Measurements from ENCODE around the gene DCUN1D5.
A peak's percentile ranks its signal among the peaks of the same experiment; 100 is the strongest.

DCUN1D5 gene

DNA sequence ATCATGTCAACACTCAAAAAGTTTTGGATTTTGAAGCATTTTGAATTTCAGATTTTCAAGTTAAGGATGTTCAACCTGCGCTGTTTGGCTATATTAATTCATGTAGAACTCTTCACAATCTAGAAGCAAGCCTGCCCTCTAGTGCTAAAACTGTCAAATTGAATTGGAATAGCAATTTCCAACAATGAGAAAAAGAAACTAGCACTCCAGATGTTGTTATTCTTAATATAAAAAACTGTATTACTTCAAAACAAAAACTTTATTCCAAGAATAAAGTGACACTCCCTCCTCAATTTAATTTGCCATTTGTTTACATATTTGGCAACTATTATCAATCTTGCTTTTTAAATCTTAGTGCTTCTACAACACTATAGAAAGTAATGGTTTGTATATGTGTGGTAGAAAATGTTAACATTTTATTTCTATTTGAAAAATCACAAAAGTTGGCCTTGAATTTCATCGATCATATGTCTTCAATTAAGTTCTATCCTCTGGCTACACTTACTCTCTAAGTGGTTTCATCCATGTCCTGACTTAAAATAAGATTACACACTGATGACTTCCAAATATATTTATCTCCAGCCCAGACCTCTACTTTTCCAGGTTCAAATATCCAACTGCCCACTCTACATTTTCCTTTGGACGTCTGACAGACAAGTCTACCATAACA is 36.6 kb downstream of the DCUN1D5 start:
- DNase-seq = peak in 1 of 5 donors; percentile 45

DNA sequence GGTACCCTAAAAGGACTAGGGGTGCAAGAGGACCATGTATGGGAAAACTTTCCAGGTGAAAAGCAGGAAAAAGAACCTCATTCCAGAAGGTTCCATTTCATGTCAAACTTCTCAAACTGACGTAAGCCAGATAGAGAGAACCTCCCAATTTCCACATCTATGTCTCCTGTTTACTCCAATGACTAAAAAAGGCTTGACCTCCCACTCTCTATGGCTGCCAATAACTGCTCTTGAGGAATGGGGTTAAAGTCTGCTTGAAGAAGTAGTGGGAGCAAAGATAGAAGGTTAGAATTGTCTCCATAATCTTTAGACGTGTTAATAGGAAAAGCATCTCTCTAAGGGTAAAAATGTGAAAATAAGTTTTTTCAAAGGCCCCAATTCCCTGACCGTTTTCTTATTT is 38.0 kb downstream of the DCUN1D5 start:
- no peak for DNase-seq

DNA sequence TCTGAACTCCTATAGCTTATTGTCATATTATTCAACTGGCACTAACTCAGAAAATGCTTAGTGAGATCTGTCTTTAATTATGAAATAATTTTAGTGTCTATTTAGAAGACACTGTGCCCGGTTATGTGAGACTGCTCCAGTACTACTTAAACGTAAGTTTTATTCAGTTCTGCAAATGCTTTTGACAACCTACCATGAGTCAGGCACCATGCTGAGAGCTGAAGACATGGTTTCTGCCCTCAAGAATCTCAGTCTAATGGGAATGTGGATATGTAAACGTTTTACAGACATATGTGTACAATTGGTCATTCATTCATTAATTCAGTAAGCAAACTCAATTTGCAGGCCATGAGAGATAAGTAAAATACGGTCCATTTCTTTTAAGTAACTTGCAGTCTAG is 40.0 kb downstream of the DCUN1D5 start:
- no peak for DNase-seq

DNA sequence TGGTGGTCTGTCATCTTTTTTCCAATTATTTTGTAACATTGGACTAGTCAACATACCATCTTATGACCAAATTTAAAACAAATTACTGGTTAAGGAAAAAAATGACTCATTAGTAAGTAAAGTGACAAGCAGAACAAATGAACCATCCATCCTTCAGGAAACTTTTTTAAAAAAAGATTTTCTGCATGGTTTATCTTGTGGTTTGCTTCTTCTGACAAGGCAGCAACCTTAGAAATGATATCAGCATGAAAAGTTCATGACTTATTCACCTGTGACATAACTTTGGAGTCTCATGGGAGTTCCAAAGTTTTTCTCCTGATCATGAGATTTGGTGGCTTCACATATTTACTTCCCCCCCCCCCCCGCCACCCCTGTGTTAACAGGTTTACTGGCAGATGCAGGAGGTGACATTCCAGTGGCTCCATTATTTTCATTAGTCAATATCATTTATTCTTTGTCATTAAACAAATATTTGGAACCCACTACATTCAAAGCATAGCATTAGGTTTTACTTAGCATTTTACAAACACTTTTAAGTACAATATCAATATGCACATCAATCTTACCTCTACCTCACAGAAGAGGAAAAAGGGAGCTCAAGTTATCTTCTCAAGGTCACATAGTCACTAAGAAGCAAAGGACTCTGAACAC is 40.7 kb downstream of the DCUN1D5 start:
- no peak for DNase-seq

DNA sequence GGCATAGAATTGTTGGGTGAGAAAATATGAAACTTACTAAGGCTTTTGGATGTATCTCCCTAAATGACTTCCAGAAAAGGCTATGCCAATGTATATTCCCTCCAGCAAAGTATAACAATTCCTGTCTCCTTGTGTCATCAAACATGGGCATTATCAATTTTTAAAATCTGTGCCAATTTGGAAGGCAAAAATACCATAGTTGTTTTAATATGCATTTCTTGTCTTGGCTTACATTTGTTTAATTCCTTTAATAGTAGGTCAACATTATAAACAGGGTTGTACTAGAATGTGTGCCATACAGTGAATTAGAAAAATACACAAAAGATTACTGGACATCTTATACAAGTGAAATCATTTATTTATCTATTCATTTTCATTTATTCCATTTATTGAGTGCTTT is 41.6 kb downstream of the DCUN1D5 start:
- DNase-seq = no peak

DNA sequence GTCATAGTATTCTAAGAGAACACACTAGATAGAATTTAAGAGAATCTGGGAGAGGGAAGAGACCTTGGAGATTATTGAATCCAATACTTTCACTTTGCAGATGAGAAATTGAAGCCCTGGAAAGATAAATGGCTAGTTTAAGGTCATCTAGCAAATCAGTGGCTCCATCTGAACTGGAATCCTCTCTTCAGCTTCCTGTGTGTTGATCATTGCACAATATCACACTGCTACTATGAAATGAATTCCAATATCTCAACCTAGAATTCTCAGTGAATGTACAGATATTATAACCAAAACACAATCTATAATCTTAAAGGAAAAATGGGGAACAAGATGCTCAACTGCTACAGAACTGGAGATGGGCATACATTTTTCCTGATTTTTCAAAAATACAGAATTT is 44.1 kb downstream of the DCUN1D5 start:
- DNase-seq = no peak

DNA sequence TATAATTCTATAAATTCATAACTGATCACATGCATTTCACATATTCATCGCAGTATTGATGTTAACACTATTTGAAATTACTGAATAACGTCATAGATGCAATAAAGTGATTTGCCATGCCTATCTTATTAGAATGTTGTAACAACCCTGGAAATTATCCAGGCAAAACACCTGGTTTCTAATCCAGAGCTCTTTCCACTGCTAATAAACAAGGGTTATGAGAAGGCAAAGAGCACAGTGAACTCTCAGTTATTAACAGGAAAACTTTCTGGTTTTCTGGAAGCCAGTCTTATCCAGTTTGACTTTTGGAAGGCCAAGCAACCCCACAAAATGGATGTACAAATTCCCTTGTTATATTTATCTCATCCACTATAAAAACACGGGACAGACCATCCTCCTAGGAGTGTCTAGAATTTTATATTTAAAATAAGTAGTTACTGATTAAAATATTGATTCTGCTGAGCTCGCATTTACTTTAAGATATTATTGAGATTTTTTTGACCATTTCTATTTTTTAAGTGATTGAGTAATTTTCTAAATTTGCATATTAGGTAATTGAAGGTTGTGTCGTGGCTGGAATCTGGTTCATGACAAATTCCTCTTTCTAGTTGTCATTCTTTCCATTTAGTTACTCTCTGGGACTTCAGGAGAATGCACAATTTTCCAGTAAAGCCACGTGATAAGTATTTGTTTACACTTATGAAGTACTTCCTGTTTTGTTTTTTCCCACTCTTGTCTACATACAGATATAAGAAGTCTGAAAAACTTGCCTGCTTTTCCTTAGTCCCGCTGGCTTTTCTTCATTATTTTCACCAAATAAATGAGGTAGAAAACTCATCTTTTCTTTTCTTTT is 47.9 kb downstream of the DCUN1D5 start:
- DNase-seq = no peak

DNA sequence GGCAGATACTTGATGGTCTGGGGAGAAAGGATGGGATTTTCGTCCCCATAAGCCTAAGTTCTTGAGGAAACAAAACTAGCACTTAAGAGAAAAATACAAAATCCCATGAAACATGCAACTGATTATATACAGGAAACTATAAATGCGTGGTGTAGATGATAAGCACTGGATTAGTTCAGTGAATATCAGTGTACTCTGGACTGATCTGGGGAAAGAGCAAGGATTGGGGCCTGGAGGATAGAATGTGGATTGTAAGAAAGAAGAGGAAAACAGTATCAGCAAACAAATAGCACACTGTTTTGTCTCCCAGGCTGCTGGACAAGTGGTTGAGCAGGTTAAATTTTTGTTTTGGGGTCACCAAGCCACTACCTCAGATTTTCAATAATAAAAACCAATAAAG is 49.8 kb downstream of the DCUN1D5 start:
- DNase-seq = no peak

DNA sequence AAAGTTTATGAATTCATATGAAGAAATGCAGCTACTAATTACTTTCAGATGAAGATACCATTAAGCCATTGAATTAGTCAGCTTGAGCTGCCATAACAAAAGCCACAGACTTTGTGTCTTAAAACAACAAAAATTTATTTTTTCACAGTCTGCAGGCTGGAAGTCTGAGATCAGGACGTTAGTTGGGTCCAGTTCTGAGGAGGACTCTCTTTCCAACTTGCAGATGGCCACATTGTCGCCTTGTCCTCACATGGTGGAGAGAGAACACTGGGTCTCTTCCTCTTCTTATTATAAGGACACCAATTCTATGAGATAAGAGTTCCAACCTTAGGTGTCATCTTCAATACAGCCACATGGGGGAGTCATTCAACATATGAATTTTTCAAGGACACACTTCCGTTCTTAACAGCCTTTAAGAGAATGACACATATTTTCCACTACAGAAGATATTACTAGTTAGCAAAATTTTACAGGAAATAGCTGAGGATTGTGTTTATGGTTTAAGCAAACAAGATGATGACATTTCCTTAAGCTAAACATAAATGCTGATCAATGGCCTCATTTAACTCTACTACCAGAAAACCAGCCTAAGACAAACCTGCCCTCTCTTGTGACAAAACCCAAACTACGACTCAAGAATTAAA is 56.0 kb downstream of the DCUN1D5 start:
- peak in 4 of 5 donors; percentile 4 to 92 (median 26) for DNase-seq

DNA sequence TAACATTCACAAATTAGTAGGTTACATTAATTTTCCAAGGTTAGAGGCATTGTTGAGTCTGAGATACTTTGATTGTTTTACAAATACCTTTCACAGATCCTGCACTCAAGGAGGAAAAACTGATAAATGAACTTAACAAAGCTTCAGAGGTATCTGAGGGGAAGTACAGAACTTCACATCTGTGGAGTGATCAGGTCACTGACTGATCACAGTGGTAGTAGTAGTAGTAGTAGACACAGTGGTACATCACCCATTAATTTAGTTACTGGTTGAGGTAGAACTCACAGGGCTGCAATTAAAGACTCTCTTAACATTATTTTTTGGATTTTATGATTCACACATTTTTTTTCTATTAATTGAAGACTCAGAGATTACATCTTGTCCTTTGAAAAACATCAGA is 56.7 kb downstream of the DCUN1D5 start:
- peak in 1 of 5 donors; percentile 23 for DNase-seq

DNA sequence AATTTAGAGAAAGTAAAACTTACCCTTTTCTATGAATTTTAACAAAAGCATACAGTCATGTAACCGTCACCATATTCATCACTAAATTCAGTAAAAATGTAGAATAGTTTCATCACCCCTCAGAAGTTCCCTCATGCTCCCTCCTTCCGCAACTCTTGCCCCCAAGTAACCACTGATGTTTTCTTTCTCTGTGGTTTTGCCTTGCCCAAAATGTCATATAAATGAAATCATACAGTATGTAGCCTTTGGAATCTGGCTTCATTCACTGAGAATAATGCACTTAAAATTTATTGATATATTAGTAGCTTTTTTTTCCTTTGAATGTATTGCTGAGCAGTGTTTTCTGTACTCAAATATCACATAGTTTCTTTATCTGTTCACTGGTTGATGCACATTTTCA is 60.1 kb downstream of the DCUN1D5 start:
- peak in 1 of 5 donors; percentile 43 for DNase-seq

DNA sequence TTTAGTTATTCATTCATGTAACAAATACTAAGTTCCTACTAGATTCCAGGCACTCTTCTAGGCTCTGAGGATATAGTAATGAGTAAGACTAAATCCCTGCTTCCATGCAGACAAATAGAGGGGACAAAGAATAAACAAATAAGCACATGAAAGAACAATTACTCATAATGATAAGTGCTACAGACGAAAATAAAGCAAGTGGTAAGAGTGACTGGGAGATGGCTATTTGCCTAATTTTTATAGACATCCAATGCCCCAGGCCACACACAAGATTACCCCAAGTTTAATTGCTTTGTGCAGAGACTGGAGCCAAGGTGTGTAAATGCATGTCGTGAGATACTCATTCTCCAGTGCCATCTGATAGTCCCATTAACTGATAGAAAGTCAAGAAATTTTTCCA is 62.6 kb downstream of the DCUN1D5 start:
- DNase-seq = no peak

DNA sequence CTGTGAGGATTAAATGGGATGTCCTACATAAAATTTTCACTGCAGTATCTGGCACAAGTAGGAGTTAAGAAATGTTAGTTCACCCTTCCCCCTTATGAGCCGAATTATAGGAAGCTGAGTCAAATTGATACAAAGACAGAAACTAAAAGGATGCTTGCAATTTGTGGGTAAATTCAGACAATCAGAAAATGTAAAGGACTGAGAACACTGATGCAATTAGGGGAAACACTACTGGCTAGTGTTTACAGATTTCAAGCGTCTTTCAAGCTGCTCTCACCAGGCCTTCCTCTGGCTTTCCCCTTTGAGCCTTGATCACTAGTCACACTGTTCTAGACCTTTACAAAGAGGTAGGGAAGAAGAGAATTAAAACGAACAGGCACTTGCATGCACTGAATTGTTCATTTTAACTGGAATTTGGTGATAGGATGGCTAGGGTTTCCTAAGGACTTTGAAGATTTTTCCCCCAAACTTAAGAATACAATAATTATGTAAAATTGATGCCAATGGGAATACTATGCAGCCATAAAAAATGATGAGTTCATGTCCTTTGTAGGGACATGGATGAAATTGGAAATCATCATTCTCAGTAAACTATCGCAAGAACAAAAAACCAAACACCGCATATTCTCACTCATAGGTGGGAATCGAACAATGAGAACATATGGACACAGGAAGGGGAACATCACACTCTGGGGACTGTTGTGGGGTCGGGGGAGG is 63.5 kb downstream of the DCUN1D5 start:
- DNase-seq = peak in 1 of 5 donors; percentile 93

DNA sequence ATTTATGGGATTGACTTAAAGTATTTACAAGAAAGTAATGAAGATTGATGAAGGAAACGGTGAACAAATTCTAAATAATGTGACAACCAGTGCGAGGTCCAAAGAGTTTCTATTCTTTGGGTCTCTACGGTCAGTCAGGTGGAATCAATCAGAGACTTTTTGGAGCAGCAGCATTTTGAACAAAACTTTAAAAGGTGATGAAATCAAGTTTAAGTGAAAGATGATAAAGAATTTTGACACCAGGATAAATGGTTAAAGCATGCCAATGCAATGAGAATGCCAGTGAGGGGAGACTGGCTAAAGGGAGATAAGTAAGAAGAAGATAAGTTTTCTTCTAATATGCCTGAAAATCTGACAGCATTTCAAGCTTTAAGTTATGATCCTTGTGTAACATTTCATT is 67.9 kb downstream of the DCUN1D5 start:
- DNase-seq = no peak

DNA sequence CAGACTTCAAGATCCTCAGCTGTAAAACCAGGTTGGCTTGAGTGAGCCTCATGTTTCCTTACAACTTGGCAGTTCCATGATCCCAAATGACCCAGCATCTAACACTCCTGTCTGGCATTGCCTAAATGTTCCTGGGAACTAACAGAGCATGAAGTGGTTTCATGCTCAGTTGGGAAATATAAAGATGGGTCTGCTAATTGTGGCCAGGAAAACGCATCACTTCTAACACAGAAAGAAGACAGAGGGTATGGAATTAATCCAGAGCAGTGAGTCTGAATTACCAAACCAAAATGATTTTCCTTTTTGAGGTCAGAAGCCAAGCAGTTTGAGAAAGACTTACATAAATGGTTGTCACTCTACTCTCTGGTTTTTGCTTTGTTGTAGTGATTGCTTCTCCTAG is 75.9 kb downstream of the DCUN1D5 start:
- no peak for DNase-seq

DNA sequence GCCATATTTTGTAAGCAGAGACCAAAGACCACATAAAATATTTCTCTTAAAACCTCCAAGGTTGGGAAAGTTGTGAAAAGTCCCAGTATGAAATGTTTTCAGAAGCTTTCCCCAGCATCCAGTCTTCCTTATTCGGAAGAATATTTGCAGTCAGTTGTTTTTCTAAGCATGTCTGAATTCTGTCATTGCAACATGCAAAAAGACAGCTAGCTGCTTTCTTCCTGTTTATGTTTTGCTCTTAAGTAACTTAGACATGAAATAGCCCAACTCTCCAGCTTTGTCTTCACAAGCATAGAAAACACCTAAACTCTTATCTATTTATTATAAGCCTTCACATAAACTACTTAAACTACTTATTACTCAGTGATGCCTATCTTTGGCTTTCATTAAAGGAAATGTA is 78.5 kb downstream of the DCUN1D5 start:
- DNase-seq = no peak
